Measurements from ENCODE around the gene FAM120B.

FAM120B gene

DNA sequence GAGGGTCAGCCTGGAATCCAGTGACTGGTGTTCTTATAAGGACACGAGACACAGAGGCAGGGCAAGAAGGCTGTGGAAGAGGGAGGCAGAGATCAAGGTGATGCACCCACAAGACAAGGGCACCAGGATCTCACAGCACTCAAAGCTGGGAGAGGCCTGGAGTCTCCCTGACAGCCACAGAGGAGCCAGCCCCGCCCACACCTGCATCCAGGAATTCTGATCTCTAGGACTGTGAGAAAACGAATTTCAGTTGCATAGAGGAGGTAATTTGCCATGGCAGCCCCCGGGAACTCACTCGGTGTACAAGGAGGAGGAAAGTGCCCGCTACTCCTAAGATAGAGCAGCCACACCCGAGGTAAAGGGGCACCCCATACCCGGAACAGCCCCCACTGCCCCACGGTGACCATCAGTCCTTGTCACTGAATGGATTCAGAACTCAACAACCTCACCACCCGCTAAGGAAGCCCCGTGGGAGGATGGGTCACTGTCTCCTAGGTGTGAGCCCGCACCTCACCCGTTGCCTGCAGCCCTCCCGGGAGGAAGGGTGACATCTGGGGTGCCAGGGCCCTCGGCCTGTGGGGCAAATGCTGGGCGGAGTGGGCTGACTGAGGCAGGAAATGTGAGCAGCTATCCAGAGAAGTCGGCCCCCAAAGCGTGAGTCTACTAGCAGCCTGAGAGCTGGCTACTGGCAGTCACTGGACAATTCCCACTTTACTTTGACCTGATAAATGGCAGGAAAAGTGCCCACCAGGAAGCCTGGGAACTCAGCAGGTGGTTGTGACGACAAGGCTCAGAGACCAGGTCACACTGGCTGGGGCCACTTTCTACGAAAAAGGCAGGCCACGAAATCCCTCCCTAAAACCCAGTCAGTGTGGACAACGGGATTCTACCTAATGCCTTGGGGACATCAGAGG, 38.1 kb upstream of the FAM120B start:
- H3K4me3 ChIP-seq (ENCODE audit: low read depth, low read length): no peak overlapping the region
- TF ChIP-seq, protein P1, sequence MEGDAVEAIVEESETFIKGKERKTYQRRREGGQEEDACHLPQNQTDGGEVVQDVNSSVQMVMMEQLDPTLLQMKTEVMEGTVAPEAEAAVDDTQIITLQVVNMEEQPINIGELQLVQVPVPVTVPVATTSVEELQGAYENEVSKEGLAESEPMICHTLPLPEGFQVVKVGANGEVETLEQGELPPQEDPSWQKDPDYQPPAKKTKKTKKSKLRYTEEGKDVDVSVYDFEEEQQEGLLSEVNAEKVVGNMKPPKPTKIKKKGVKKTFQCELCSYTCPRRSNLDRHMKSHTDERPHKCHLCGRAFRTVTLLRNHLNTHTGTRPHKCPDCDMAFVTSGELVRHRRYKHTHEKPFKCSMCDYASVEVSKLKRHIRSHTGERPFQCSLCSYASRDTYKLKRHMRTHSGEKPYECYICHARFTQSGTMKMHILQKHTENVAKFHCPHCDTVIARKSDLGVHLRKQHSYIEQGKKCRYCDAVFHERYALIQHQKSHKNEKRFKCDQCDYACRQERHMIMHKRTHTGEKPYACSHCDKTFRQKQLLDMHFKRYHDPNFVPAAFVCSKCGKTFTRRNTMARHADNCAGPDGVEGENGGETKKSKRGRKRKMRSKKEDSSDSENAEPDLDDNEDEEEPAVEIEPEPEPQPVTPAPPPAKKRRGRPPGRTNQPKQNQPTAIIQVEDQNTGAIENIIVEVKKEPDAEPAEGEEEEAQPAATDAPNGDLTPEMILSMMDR (conservative IDR thresholded peaks at IDR 0.05; ENCODE audit: low read depth, low read length): no peak
- DNase-seq (ENCODE audit: low read depth): no peak

DNA sequence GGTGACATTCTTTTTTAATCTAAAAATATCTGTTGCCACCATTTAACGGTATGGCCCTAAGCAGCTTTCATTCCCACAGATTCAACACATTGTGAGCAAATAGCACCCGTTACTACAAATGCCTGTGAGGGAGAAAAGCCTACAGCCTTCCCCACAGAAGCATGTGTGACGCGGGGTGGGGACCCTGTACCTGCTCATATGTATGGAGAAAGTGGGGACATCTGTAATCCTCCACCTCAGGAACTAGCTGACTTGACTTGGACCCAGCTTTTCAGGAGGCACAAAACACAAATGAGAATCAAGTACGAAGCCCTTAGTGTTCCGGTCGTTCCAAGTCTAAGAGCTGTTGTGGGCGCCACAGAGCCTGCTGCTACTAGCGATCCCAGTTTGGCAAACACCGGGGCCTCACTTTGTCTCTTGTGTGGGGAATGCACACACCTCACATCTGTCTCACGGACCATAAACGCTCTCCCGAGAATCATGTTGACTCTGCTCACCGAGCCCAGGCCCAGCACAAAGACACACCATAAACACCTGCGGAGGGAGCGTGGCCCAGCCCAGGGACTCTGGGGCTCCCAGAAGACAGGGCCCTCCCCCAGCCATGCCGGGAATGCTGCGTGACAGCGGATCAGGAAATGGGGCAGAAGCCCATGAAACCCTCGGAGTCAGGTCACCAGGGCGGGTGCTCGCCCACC, 37.3 kb upstream of the FAM120B start:
- TF ChIP-seq, protein P1 (conservative IDR thresholded peaks at IDR 0.05; ENCODE audit: low read depth, low read length): no peak
- DNase-seq (ENCODE audit: low read depth): no peak
- no peak overlapping the region for H3K4me3 ChIP-seq (ENCODE audit: low read depth, low read length)

DNA sequence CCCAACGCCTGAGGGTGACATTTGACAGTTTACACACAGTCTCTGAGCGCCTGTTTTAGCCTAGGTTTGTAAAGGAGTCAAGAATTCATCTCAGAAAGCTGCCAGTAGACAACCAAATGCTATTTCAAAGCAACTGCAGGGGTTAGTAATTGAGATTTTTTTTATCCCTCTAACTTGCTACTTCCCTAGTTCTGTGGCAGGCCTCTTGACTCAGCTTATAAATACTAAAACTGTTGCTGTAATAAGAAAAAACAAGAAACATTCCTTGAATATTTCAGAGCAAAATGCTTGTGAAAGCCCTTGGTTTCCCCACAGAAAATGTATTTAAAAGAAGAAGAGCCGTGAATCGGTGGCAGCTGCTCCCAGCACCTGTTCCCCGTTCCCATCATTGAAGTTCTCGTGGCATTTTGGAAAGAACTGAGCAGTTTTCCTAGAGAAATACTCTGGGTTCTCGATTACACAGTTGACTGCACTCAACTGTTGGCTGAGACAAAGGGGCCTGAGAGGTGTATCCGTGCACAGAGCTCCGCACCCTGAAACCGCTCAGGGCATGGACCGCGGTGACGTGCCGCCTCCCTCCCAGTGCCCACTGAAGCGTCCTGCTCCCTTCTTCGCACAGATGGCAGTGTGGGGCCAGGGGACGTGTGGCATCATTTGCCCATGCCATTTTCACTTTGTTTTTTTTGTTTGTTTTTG, 36.6 kb upstream of the FAM120B start:
- H3K4me3 ChIP-seq (ENCODE audit: low read depth, low read length): no peak overlapping the region
- TF ChIP-seq, protein P1 (conservative IDR thresholded peaks at IDR 0.05; ENCODE audit: low read depth, low read length): no peak

DNA sequence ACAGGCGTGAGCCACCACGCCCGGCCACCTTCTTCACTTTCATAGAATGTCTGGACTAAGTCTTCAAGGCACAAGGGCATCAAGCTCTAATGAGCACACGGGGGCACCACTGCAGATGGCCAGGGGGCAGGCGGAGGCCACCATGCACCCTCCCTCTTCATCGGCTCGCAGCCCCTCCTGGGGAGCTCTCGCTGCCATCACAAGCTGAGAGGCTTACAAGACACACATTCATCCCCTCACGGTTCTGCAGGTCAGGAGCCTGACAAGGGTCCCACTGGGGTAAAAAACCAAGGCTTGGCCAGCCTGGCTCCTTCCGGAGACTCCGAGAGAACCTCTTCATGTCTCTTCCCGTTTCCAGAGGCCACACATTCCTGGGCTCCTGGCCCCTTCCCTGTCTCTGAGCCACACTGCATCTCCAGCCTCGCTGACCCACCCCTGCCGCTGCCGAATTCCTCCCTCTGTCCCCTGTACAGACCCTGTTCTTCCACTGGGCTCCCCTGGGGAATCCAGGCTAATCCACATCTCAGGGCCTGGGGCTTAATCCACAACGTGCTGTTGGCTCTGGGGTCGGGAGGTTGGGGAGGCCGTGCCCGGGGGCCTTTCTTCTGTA, 35.5 kb upstream of the FAM120B start:
- DNase-seq (ENCODE audit: low read depth): no peak
- TF ChIP-seq, protein P1 (conservative IDR thresholded peaks at IDR 0.05; ENCODE audit: low read depth, low read length): no peak
- no peak overlapping the region for H3K4me3 ChIP-seq (ENCODE audit: low read depth, low read length)

More for the DNA sequence above, 36.6 kb upstream of the FAM120B start:
- peak; percentile 41 for DNase-seq (ENCODE audit: low read depth)

DNA sequence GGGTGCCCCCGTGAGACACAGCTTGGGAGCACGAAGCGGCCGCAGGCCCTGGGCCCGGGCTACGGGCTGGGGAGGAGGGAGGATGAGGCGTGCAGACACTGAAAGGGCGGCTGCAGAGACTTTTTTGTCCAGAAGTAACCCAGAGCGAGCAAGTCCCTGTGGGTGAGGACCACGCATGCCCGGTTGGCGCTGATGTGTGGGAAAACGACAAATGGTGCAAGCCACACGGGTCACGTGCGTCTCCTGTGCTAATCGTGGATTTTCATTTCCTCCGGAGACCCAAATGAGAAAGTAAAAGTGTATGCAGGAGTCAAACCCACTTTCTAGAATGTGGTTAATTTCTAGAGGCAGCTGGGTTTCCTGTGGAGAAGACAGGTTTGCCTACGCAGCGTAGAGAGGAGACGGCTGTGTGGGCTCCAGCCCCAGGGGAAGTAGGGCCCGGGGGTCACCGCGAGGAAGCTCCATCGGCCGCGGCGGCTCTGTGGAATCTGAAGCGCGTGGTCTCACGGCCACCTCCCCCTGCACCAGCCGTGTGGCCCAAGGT, 34.7 kb upstream of the FAM120B start:
- no peak for DNase-seq (ENCODE audit: low read depth)
- TF ChIP-seq, protein P1 (conservative IDR thresholded peaks at IDR 0.05; ENCODE audit: low read depth, low read length): no peak
- no peak overlapping the region for H3K4me3 ChIP-seq (ENCODE audit: low read depth, low read length)

DNA sequence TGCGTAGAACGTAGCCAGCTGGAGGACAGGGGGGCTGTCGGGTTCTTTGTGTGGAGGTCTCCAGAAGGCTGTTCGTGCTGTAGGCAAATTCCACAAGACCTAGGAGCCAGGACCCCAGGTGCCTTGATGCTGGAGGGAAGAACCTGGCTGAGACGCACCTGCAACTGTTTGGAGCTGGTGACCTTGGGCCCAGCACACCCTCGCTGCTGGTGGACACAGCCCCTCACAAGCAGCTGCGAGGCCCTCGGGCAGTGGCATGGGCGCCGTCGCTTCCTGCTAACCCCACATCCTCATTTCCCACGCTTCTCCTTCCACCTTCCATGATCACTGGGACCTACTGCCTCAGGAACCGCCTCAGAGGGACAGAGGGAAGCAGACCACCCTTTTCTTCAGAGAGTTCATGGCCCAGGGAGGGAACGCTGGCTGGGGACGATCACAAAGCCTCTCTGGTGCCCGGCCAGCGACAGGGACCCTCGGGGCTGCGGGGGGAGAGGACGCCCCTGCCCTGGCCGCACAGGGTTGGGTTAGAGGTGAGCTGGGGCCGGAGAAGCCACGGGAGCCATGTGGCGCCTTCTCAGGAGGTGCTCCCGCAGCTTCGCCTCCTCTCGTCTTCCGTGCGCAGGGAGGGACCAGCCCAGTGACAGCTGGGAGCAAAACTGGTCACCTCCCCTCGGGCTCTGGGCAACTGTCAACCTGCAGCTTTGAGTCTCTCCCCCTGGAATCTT, 34.1 kb upstream of the FAM120B start:
- no peak overlapping the region for H3K4me3 ChIP-seq (ENCODE audit: low read depth, low read length)
- TF ChIP-seq, protein P1 (conservative IDR thresholded peaks at IDR 0.05; ENCODE audit: low read depth, low read length): no peak
- no peak for DNase-seq (ENCODE audit: low read depth)
